Measurements from ENCODE around the gene CABLES2.

- no peak for TF ChIP-seq REST (IDR thresholded peaks at IDR 0.05; ENCODE audit: low read depth)
- TF ChIP-seq CEBPB (IDR thresholded peaks at IDR 0.05), result no peak
- no peak for TF ChIP-seq TAF1 (IDR thresholded peaks at IDR 0.05; ENCODE audit: low read depth)
- TF ChIP-seq, protein P1, sequence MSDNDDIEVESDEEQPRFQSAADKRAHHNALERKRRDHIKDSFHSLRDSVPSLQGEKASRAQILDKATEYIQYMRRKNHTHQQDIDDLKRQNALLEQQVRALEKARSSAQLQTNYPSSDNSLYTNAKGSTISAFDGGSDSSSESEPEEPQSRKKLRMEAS (IDR thresholded peaks at IDR 0.05), result no peak
- no peak for TF ChIP-seq FOXM1 (IDR thresholded peaks at IDR 0.05; ENCODE audit: borderline replicate concordance, low read depth)
- TF ChIP-seq RAD21 (IDR thresholded peaks at IDR 0.05; ENCODE audit: low read depth), result no peak
- TF ChIP-seq TEAD4 (IDR thresholded peaks at IDR 0.05), result no peak
- no peak for TF ChIP-seq USF1 (IDR thresholded peaks at IDR 0.05)
Measured at GRCh38 chr20:62387219-62387913, 19.7 kb downstream of the CABLES2 start.
